HG02798 (cell line): Measurements from ENCODE around the gene STIL.
"Not testable (repeated sequence)": the region's sequence is repeated elsewhere in the genome, so short reads cannot be mapped to it uniquely, and the experiment has no call there.

ENCODE experiments used
- ATAC-seq: cut with Tn5 transposase; IDR thresholded peaks from one replicate; pipeline ENCODE4 v1.9.1; 2021; ENCODE audit warnings: mild to moderate bottlenecking; ENCODE audit not compliant: unreplicated experiment, poor library complexity

The STIL gene

DNA sequence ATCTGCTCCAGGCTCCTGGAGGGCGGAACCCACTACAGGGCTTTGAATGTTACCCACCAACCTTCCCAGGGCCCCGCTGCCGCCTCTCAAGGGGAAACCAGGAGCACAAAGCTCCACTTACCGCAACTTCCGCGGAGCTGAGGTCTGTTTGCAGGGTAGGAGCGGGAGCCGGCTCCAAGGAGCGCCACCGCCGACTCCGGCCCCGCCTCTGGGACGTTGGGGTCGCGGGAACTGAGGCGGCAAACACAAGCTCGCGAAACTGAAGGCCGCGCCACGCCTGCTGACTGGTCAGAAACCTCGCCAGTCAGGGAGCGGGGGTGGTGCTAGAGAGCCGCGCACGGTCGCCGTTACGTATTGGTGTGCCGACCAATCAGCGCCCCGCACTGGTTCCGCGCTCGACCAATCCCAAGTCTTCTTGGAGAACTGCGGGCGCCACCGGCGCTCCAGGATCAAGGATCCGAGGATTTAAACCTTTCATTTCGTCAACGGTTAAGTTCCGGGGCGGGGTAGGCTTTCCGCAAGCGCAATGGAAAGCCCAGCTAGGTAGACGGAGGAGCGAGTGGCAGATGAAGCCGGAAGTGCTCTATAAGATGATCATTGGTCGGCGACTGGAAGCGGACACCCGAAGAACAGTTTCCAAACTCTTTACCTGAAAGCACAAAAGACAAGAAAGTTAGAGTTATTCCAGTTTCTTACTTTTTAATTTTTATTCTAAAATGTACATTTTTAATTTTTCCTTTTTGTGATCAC is at the start of gene STIL:
TSS of gene STIL (minus strand) at position 233 of the 750 bp plus-strand sequence. CDS start 3,828 bp downstream, outside the sequence.
- ATAC-seq, result peak; percentile 99

DNA sequence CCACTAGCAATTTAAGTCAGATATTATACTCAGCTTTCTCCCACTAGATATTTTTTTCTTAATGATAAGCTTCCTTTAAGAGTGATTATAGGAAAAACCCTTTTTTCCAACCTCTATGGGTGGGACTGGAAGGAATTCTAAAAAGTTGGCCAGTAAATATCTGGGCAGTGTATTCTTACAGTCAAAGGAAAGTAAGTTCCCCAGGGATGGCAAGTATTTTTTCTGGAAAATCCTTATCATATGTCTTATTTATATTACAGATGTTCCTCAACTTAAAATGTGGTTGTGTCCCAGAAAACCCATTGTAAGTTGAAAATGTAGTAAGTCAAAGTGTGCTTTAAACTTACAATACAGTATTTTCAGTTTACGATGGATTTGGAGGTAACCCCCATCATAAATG is 48.9 kb upstream of the STIL start:
- no peak for ATAC-seq

DNA sequence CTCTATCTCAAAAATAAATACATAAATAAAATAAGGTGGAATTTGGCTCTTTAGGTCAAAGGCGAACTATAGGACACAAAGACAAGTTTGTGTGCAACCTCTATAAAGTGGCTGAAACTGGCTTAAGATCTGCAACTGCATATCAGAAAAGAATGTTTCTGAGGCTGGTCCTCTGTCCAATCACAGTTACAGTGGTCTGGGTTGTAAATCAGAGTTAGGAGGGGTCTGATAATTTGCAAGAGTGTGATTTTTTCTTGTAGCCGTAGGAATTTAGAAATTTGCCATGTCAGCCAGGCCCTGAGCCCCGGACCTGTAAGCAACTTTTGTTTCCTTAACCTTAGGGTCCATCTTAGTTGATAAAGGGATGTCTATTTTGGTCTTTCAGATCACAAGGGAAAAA is 47.4 kb upstream of the STIL start:
- ATAC-seq, result no peak

DNA sequence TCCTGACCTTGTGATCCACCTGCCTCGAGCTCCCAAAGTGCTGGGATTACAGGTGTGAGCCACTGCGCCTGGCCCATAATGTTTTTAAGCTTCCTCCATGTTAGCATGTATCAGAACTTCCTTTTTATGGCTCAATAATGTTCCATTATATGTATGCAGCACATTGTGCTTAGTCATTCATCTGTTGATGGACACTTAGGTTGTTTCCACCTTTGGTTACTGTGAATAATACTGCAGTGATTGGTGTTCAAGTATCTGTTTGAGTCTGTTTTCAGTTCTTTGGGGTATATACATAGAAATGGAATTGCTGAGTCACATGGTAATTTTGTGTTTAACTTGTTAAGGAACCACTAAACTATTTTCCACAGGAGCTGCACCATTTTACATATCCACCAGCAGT is 37.4 kb upstream of the STIL start:
- peak; percentile 94 for ATAC-seq

DNA sequence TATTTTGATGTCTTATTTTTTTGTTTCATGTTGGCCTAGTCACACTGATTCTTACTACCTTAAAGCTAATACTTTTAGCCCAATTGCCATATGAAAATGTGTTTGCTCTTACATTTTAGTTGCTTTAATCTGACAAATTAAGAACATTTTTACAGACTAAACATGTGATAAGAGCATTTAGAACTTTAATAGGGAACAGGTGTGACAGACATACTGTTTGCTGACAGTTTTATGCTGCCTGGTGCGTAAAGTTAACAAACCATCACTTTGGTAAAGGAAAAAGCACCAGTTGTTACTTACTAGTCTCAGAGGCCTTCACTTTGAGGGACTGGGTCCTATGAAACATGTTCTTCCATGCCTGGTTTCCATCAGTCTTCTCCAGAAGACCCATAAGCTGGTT is 34.3 kb upstream of the STIL start:
- ATAC-seq, result no peak

DNA sequence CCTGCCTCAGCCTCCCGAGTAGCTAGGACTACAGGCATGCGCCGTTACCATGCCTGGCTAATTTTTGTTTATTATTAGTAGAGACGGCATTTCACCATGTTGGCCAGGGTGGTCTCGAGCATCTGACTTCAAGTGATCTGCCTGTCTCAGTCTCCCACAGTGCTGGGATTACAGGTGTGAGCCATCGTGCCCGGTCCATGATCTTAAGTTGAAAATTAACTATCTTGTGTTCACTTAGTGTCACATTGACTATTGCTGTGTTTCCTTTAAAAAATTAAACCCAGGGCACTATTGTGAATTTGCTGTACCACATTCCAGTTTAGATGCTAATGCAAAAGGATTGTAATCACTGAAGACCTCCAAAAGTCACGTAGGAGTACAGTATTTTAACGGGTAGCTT is 33.8 kb upstream of the STIL start:
- ATAC-seq, result no peak

DNA sequence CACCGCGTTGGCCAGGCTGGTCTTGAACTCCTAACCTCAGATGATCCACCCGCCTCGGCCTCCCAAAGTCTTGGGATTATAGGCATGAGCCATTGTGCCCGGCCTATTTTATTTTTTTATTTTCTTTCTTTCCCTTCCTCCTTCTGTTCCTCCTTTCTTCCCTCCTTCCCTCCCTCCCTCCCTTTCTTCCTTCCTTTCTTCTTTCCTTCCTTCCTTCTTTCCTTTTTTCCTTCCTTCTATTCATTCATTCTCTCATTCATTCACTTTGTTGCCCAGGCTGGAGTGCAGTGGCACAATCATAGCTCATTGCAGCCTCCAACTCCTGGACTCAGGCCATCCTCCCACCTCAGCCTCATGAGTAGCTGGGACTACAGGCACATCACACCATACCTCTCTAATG is 33.0 kb upstream of the STIL start:
- ATAC-seq, result not testable (repeated sequence)

DNA sequence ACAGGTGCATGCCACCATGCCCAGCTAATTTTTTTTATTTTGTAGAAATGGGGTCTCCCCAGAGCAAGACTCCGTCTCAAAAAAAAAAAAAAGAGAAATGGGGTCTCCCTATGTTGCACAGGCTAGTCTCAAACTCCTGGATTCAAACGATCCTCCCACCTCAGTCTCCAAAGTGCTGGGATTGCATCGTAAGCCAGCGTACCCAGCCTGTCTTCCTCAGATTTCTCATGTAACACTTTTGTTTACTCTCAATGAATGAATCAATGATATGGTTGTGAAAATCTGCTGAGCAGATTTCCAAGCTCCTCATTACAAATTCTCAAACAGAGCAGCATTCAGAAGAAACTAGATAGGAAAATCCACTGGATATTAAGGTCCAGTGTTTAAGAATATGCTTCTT is 26.3 kb upstream of the STIL start:
- ATAC-seq, result no peak

DNA sequence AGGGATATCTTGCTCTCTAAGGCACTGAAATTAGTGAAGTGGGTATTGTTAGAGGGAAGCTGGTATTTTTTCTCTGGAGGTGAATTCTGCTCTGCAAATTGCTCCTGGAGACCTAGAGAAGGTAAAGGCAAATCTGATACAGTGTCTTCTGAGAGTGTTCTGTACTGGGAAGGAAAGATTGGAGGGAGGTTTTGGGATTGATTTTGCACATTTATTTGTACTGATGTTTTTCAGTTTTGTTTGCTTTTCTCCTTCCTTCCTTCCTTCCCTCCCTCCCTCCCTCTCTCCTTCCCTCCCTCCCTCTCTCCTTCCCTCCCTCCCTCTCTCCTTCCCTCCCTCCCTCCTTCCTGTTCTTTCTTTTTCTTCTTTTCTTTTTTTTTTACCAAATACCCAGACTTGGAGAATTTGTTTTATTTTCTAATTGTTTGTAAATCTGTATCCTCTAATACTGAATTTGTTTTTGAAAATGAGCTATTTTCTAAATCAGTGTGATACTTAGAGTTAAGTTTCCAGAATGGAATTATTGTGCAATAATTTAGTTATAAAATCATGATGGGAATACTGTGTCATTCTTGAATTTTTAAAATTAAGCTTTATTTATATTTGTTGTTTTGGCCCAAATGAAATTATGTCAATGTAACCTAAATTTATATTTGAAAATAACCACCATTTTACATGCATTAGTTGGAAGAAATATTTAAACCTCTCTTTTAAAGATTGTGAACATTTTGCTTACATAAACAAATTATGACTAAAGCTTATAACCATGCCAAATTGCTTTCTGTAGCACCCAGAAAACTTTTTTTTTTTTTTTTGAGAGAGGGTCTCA is 24.5 kb upstream of the STIL start:
- no peak for ATAC-seq

DNA sequence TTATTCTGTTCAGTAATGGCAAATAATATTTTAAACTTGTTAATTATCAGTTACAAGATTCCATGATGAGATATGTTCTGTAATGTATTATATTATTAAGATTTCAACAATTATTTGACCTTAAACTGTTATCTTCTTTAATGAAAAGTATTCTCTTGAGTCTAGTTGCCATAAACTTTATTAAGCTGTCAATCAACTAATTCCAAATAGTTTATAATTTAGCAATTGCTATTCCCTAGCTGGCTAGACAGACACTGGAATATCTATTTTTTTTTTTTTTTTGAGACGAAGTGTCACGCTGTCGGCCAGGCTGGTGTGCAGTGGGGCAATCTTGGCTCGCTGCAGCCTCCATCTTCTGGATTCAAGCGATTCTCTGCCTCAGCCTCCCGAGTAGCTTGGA is 23.4 kb upstream of the STIL start:
- no peak for ATAC-seq

DNA sequence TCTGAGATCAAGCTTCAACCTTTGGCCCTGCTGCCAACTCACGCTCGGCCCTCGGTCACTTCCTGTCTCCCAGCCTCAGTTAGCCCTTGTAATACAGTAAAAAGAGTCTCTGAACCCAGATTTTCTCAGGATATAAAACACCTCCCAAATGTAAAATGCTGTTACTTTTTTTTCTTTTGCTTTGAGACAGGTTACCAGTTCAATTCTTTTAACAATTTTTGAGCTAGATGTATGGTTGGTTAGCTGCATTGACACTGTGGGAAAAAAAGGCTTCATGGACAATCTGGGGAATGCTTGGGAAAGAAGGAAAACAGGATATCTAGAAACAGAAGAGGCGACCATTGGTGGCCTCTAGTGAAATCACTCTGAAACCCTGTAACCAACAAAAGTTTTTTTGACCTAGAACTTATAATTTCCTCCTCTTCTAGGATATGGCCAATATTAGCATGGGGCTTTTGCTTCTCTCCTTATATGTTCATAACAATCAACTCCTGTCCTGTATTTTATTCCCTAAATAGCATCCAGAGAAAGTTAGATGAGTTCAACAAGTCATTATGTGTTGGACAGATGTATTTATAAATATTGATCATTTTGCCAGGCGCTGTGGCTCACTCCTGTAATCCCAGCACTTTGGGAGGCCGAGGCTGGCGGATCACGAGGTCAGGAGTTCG is 21.0 kb upstream of the STIL start:
- no peak for ATAC-seq

DNA sequence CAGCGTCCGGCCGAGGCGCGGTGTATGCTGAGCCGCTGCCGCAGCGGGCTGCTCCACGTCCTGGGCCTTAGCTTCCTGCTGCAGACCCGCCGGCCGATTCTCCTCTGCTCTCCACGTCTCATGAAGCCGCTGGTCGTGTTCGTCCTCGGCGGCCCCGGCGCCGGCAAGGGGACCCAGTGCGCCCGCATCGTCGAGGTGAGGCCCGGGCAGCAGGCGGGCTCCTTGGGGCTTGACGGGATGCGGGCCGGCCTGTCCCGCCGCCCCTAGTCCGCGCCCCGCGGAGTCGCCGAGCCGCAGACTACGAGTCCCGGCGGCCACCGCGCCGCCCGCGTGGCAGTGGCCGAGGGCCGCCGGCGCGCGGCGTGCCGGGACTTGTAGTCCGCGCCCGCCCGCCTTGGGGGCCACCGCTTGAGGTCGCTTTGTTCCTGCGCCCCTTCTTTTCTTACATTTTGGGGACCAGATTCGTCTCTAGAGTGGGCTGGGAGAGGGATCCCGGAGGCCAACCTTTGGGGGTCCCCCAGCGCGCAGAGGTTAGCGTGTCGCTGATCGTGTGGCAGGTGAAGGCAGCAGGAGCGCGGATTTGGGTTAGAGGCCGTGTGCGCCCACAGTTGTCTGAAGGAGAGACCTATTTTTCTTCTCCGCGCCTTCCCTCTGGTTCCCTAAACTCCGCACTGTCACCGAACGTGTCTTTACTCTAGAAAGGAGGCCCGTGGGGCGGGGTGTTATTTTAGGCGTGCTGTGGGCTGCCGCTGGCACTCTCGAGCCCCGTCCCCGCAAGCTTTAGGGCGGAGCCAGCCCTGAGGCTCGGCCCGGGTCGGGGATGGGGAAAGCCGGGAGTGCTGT is 20.2 kb upstream of the STIL start:
- ATAC-seq, result peak; percentile 87

DNA sequence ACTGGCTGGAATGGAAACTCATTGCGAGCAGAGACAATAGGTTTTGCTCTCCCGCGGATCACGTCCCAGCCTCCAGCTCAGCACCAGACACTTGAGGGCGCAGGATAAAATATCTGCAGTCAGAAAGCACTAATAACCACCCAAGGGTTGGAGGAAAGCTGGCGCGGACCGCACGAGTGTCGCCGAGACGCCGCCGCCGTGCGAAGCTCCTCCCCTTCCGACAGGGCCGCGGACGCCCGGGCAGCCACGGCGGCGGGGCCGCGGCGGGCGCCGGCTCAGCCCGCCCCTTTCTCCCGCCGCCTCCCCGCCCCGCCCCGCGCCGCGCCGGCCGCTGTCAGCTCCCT is 19.6 kb upstream of the STIL start, which contains the start of gene CMPK1:
TSS of gene CMPK1 (plus strand) at position 213 of the 344 bp plus-strand sequence. CDS start 156 bp downstream, outside the sequence.
- peak; percentile 81 for ATAC-seq

DNA sequence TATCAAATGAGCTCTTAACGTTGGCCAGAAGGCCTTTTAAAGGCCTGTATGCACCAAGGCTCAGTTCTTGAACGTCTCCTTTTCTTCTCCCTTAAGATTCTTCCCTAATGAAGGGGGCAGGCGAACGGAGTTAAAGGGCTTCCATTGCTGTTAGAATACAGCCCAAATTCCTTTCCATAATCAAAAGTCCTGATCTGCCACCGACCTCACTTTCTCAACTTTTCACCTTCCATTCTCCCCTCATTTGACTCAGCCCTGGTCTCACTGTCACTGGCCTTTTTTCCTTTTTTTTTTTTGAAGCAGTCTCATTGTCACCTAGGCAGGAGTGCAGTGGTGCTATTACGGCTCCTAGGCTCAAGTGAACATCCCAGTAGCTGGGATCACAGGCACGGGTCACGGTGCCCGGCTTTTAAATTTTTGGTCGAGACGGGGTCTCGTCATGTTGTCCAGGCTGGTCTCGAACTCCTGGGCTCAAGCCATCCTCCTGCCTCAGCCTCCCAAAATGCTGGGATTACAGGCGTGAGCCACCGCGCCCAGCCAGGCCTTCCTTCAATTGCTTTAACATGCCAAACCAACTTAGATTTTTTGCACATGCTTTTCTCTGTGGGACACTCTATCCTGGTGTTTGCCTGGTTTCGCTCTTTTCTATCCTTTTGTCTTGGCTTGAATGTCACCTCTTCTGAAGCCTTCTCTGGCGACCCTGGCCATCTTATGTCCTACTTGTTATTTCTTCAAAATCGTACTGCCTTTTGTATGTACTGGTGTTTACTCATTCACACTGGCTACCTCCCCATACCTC is 19.0 kb upstream of the STIL start:
- ATAC-seq, result no peak

DNA sequence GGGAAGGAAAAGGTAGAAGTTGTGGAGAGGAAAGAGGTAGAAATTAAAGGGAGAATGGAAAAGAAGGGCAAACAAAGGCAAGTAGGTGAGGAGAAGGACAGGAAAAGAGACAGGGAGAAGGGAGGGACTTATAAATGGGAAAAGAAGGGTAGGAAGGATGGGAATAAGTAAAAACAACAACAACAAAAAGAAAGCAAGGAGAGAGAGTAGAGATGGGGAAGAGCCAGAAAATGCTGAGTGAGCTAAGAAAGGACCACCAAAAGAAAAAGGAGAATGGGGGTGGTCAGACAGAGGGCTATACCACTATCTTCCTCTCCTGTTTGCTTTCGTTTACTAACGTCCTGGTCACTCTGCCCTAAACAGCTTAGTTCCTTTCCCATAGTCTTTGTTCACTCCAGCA is 17.9 kb upstream of the STIL start:
- no peak for ATAC-seq

DNA sequence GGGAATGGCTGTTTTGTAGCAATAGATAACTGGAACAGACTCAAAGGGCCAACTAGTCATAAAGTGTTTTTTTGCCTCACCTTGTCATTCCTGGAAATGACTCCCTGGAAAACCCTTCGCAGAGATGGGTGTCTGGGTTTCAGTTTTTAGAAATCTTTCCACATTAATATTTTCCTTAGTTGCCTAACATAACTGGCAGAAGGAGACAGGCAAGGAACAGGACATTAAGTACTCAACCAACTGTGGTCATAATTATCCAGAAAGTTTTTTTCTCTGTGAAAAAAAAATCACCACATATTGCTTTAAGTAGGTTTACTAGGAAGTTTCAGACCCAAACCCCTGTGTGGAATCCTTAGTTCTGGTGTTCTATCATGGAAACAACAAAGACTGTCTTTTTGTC is 16.3 kb upstream of the STIL start:
- ATAC-seq, result no peak

DNA sequence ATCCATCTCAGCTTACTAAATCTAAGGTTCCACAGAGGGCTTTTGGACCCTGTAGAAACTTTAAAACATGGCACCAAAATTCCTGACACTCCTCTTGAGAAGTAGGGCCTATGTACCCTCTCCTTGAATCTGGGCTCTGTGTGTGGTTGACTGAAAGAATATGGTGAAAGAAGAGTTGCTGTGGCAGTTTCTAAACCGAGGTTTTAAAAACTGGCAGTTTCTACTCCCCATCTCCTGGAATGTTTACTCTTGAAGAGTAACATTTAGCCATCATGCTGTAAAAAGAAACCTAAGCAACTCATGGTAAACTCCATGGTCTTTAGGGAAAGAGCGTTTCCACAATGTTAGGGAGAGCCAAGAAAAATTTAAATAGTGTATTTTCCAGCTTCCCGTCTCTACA is 15.0 kb upstream of the STIL start:
- ATAC-seq, result no peak

DNA sequence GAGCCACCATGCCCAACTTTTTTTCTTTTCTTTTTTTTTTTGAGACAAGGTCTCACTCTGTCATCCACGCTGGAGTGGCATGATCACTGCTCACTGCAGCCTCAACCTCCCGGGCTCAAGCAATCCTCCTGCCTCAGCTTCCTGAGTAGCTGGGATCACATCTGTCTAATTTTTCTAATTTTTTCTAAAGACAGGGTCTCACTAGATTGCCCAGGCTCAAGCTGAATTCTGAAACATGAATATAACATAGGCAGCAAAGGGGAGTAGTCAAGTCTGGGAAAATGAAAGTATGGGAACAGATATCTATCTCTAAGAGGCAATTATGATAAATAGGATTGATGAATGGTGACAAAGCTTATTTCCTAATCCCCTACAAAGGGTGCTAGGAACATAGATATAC is 12.3 kb upstream of the STIL start:
- ATAC-seq, result no peak

DNA sequence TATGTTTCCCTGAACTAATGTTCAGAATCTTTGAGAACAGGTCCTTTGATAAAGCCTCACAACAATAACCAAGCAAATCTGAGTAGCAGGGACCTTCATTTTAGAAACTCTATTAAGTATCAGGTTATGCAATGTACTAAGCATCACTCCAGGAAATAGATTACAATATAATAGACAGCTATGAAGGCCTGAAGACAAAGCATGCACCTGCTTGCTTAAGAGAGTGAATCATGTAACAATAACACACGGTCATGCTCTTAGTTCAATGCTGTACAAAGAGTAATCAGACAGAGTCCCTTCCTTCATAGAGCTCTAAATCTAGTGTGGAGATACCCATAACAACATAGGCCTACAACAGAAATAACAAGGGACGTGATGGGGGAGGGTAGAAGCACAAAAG is 11.6 kb upstream of the STIL start:
- no peak for ATAC-seq

DNA sequence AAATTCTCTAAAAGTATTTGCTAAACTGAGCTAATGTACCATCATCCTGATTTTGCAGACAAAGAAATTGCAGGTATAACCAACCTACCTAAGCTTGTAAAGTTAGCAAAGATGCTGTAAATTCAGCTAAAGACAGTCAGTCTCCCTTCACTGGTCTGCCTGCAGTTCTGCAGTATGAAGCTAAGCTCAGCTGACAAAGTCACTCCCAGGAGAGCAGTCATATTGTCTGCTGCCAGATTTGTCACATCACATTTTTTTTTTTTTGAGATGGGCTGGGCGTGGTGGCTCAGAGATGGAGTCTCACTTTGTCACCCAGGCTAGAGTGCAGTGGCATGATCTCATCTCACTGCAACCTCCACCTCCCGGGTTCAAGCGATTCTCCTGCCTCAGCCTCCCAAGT is 10.7 kb upstream of the STIL start:
- ATAC-seq, result no peak
